HG02571 (cell line): ENCODE data around the gene ABCF2.

Experiments
- ATAC-seq: cut with Tn5 transposase; IDR thresholded peaks from one replicate; pipeline ENCODE4 v1.9.1; 2021; ENCODE audit warnings: mild to moderate bottlenecking, moderate library complexity; ENCODE audit not compliant: unreplicated experiment

The ABCF2 gene

DNA sequence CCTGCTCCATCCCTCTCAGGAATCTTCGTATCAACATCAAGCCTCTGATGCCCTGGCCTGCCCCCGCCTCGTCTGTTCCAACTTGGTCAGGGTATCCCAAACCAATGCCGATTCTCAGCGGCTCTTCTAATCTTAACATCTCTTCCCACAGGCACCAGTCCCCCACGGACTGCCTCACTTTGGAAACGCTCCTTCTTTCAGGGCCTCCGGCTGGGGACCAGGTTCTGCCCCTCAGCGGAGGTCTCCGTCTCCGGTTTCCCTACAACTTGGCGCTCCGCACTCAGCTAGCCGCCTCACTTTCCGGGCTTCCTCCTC, 488 bp downstream of the ABCF2 start:
- ATAC-seq, result no peak

DNA sequence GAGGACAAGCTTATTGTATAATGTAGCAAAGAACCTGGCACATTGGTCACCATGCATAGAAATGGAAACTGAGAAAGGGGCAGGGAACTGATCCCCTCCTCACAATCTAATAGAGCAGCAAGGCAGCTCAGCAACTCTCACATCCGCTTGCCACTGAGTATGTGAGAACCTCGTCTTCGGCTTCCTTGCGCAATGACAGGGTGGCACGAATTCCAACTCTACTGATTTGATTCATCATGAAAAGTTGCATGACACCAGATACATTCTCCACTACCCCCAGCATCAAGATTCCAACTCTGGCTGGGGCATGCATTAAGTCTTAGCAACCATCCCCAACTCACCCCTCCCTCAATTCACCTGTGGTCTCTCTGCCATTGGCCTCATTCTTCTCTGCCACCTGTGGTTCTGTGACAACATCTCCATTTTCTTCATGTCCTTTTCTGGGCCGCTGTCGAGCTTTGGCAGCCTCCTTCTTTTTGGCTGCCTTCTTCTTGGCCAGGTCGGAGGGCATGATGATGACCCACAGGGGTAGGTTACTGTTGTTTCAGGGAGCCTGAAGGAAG, 976 bp downstream of the ABCF2 start:
- no peak for ATAC-seq

DNA sequence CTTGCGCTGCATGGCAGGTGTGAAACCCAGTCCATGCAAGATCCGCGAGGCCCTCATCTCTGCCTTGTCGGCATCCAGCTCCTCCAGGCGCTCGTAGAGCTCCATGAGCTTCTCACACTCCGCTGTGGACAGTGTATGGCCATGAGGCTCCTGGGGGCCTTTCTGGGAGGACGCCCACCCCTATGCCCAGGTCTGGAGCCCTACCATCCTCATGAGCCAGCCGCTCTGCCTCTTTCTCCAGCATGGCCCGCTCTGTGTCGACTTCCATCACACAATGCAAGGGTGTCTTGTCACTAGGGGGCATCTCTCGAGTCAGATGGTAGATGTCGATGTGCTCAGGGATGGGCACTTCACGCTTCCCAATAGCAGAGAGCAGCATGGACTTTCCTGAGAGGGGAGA, 3.3 kb downstream of the ABCF2 start:
- no peak for ATAC-seq

- no peak for ATAC-seq
Observed at GRCh38 chr7:151218170-151218569, 8.8 kb downstream of the ABCF2 start.

DNA sequence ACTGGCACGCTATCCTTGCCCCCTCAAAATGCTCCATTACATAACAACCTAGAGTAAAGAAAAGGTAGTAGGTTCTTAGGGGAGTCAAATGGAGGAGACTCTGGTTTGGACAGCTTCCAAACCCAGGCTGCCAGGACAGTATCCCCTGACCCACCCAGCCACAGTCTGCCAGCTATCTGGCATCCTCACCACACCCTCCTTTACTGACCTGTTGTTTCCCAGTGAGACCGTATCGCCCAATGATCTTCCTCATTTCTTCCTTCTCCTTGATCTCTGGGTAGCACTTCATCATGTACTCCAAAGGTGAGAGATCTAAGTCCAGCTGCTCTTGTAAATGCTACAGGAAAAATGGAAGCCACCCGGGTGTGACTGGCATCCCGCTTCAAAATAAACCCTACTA, 11.6 kb downstream of the ABCF2 start:
- no peak for ATAC-seq

GRCh38 chr7:151213826-151214225, 13.2 kb downstream of the ABCF2 start:
- ATAC-seq, result no peak

DNA sequence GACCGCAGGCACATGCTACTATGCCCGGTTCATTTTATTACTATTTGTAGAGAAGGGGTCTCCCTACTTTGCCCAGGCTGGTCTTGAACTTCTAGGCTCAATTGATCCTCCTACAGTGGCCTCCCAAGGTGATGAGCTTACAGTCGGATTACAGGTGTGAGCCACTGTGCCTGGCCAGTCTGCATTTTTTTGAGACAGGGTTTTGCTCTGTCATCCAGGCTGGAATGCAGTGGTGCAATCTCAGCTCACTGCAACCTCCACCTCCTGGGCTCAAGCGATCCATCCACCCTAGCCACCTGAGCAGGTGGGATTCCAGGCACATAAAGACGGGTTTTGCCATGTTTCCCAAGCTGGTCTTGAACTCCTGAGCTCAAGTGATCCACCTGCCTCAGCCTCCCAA, 14.4 kb downstream of the ABCF2 start:
- ATAC-seq, result no peak

- ATAC-seq, result no peak
Observed at GRCh38 chr7:151211155-151211772, 15.7 kb downstream of the ABCF2 start.

DNA sequence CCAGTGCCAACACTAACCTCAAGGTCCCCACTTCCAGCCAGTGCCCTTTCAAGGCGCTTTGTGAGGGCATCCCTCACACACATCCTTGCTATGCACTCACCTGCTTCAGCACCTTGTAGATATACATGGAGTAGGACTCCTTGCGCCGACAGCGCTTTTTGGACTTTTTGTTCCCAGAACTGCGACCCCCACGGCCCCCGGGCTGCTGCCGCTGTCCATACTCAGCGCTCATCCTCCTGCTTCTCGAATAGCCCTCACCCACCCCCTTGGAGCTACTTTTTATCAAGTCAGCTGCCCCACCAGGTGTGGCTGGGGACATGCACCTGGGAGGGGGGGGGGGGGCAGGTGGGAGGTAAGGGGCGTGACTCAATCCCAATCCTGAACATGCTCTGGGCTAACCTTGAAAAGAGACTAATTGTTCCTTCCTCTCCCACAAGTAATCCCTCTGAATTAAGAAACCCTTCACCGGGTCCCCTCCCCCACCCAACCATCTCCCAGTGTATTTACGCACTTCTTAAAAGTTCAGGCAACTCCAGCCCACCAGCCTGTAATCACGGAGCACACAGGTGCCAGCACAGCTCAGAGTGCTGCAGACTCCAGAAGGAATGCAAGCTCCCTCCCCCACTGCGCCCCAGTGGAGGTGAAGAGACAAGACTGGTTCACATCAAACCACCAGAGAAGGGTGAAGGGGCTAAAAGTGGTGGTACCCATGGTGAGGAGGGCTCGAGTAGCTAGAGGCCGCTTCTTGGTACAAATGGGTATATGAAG, 16.7 kb downstream of the ABCF2 start, which contains the start of gene H2BK1:
TSS of gene H2BK1 (minus strand) at position 402 of the 768 bp plus-strand sequence. CDS start at position 232, 170 bp downstream.
- ATAC-seq, result no peak

DNA sequence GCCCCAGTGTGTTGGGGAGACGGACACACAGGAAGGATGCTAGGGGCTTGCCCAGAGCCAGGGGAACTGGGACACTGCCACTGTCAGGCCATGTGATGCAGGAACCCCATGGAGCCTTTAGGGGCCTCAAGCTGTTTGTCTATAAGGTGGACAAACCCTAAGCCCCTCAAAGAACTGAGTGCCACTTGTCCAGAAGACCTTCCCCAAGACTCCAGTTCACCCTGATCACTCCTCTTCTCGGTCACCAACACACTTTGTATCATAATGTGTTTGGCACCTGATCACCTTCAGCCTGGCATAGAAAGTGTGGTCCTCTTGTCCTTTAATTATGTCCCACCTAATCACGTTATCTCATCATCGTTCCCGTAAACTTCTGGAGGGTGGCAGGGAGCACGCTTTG, 17.4 kb downstream of the ABCF2 start:
- no peak for ATAC-seq

- ATAC-seq, result no peak
Observed at GRCh38 chr7:151208253-151208862, 18.6 kb downstream of the ABCF2 start.

- no peak for ATAC-seq
Observed at GRCh38 chr7:151207804-151208203, 19.2 kb downstream of the ABCF2 start.

DNA sequence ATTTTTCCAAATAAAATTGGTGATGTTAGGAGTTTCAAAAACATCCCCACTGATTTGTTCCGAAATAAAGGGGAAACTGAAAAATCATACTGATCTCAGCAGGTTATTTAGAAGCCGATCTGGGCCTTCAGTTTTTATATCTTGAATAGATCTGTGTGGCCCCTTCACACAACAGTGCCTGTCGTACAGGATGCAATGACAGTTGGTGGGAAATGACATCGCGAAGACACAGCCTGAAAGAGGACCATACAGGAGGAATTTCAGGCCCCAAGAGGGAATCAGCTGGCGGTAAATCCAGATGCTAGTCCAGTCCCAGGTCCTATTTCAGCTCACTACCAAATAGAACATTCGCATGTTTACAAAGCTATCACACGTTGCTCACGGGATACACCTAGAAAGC, 19.7 kb downstream of the ABCF2 start:
- ATAC-seq, result no peak

- no peak for ATAC-seq
Observed at GRCh38 chr7:151206914-151207313, 20.1 kb downstream of the ABCF2 start.

- no peak for ATAC-seq
Observed at GRCh38 chr7:151205730-151206129, 21.3 kb downstream of the ABCF2 start.

DNA sequence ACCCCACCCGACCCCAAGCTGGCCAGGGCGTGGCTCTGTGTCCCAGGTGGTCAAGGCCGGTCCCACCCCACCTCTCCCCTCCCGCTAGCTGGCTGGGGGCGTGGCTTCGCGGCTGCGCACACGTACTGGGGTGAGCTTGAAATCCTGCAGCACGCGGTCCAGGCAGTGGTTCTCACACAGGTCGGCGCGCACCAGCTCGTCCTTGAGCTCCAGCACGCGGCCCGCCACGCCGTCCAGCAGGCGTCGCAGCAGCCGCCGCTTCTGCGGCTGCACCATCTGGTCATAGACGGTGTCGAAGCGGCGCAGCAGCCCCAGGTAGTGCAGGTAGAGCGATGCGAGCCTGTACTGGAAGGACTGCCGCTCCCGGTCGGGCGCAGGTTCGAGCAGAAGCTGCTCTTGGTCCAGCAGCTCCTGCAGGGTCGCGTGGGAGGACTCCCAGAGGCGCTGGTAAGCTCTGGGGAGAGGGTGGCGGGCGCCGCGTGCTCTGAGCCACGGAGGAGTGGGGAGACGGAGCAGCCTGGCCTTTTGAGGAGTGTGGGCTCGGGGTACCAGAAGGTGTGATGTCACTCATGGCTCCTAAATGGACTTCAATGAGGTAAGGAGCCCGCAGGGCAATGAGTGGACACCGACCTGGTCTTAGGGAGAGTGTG, 22.5 kb downstream of the ABCF2 start:
- no peak for ATAC-seq

- ATAC-seq, result no peak
Observed at GRCh38 chr7:151202836-151203235, 24.2 kb downstream of the ABCF2 start.

DNA sequence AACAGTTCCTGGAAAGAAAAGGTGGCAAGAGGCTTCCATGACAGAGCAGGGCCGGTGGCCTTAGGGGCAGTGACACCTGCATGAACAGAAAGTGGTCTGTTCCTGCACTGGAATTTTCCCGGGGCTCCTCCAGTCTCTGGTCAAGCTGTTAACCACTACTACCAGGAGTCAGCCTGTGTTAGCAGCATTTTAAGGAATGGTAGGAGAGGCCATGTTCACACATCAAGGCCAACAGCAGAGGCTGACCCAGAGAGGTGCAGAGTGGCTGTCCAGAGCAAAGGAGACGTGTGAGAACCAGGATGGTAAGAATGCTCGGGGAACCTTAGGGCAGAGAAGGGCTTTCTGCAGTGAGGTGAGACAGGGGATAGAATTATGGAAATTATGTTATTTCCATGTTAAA, 25.3 kb downstream of the ABCF2 start:
- ATAC-seq, result no peak

- ATAC-seq, result no peak
Observed at GRCh38 chr7:151201344-151201743, 25.7 kb downstream of the ABCF2 start.

DNA sequence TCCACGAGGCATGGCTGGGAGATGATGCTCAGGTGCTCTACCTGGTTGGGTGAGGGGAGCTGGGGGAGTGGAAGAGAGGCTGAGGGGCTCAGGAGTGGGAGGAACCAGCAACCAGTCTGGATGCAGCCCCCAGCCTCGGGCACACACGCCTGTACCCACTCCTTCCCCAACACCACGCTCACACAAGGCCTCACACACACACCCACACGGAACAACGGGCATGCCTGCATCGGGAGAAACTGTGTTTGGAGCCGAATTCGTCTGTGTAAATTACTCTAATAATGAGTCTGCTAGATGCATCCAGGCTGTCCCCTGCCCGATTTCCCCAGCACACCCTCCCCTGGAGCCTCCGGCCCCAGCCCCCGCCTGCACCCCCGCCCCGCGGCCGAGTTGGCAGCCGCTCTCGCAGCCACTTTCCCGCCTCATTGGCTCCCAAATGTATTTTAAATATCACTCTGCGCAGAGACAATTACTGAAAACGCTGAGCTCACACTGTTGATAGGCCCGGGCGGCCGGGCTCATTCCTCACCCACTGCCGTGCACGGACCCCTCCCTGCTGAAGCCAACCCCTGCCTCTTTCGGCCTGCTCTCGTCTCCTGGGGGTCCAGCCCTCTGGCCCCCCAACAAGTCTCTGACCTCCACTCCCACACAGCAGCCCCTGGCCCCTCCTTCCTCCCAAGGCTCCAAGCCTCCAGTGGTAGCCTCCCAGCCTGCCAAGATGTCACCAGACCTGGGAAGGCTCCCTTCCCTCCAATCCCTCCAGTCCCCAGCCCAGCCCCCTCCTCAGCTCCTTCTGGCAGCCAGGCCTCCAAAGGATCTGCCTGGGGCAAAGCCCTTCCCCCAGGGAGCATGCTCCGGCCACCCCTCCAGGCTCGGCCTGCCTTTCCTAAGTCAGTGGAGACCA, 27.8 kb downstream of the ABCF2 start:
- ATAC-seq, result no peak
